Mesenchymal stem cell (in vitro differentiated cells and primary cell): ENCODE measurements around the gene DERL3.

Source experiments
- DNase-seq: peaks from one replicate; pipeline ENCODE4 v3.0.0-alpha.2; 2013
- H2AFZ ChIP-seq: one replicate; pipeline ENCODE4 v1.6.1; 2013; ENCODE audit warnings: low read depth, mild to moderate bottlenecking, control low read depth, inconsistent platforms, low read length, moderate library complexity
- H2AK5ac ChIP-seq: 2 replicates; pipeline ENCODE4 v1.6.1; 2013; ENCODE audit warnings: low read length, moderate library complexity, mild to moderate bottlenecking, inconsistent platforms; ENCODE audit not compliant: severe bottlenecking
- H2BK120ac ChIP-seq: one replicate; pipeline ENCODE4 v1.6.1; 2013; ENCODE audit warnings: low read depth, mild to moderate bottlenecking, inconsistent platforms, low read length, moderate library complexity
- H2BK12ac ChIP-seq, 2 experiments: one replicate each; pipeline ENCODE4 v1.6.1; 2013; ENCODE audit warnings: inconsistent platforms in 2 of 2, low read length in 2 of 2, mild to moderate bottlenecking in 2 of 2, moderate library complexity in 2 of 2, control low read depth in 1 of 2
- H2BK15ac ChIP-seq: one replicate; pipeline ENCODE4 v1.6.1; 2013; ENCODE audit warnings: mild to moderate bottlenecking, low read depth, inconsistent platforms; ENCODE audit not compliant: poor library complexity, severe bottlenecking
- H2BK5ac ChIP-seq: 2 replicates; pipeline ENCODE4 v1.6.1; 2013; ENCODE audit warnings: low read depth, mild to moderate bottlenecking, low read length, control low read depth, inconsistent platforms; ENCODE audit not compliant: poor library complexity, severe bottlenecking
- H3K14ac ChIP-seq, 2 experiments: one replicate each; pipeline ENCODE4 v1.6.1; 2013; ENCODE audit warnings: inconsistent platforms in 2 of 2, low read length in 2 of 2, control low read depth in 1 of 2, mild to moderate bottlenecking in 1 of 2, moderate library complexity in 1 of 2
- H3K18ac ChIP-seq, 2 experiments: one replicate each; pipeline ENCODE4 v1.6.1; 2013; ENCODE audit warnings: inconsistent platforms in 2 of 2, low read length in 2 of 2, control low read depth in 1 of 2, low read depth in 1 of 2, mild to moderate bottlenecking in 1 of 2
- H3K23ac ChIP-seq, 2 experiments: one replicate each; pipeline ENCODE4 v1.6.1; 2013; ENCODE audit warnings: inconsistent platforms in 2 of 2, low read length in 2 of 2, mild to moderate bottlenecking in 2 of 2, moderate library complexity in 2 of 2, control low read depth in 1 of 2
- H3K27ac ChIP-seq: 2 replicates; pipeline ENCODE4 v1.5.1; 2013; ENCODE audit warnings: mild to moderate bottlenecking, moderate library complexity, low read length, control low read depth, inconsistent platforms; ENCODE audit not compliant: poor library complexity, severe bottlenecking
- H3K27me3 ChIP-seq, 2 experiments: 2 replicates each; pipeline versions ENCODE4 v1.6.1 to v1.7.0; 2013; ENCODE audit warnings: low read length in 2 of 2, mild to moderate bottlenecking in 2 of 2, moderate library complexity in 2 of 2, control low read depth in 1 of 2, inconsistent platforms in 1 of 2; ENCODE audit not compliant: control insufficient read depth in 1 of 2, insufficient read depth in 1 of 2
- H3K36me3 ChIP-seq, 2 experiments: 2 replicates each; pipeline versions ENCODE4 v1.6.1 to v1.7.0; 2013; ENCODE audit warnings: low read length in 2 of 2, control low read depth in 1 of 2, inconsistent platforms in 1 of 2, low read depth in 1 of 2, mild to moderate bottlenecking in 1 of 2; ENCODE audit not compliant: insufficient read depth in 2 of 2, control insufficient read depth in 1 of 2
- H3K4ac ChIP-seq, 2 experiments: one replicate each; pipeline ENCODE4 v1.6.1; 2013; ENCODE audit warnings: inconsistent platforms in 2 of 2, low read length in 2 of 2, mild to moderate bottlenecking in 2 of 2, moderate library complexity in 2 of 2, control low read depth in 1 of 2, low read depth in 1 of 2
- H3K4me1 ChIP-seq: 2 replicates; pipeline ENCODE4 v1.6.1; 2013; ENCODE audit warnings: low read depth, low read length, control low read depth; ENCODE audit not compliant: control insufficient read depth, insufficient read depth
- H3K4me2 ChIP-seq: 2 replicates; pipeline ENCODE4 v1.6.1; 2013; ENCODE audit warnings: low read length, mild to moderate bottlenecking, inconsistent platforms; ENCODE audit not compliant: poor library complexity, severe bottlenecking
- H3K4me3 ChIP-seq, 2 experiments: 2 replicates each; pipeline versions ENCODE4 v1.5.1 to v1.7.0; 2013; ENCODE audit warnings: low read length in 2 of 2, mild to moderate bottlenecking in 2 of 2, control low read depth in 1 of 2, low read depth in 1 of 2; ENCODE audit not compliant: insufficient read depth in 1 of 2
- H3K79me1 ChIP-seq: replicated peaks from 2 replicates; pipeline ENCODE4 v1.6.1; 2013; ENCODE audit warnings: mild to moderate bottlenecking, control low read depth, low read length, inconsistent platforms; ENCODE audit not compliant: poor library complexity, severe bottlenecking
- H3K9ac ChIP-seq: 2 replicates; pipeline ENCODE4 v1.7.0; 2013; ENCODE audit warnings: mild to moderate bottlenecking, low read length, moderate library complexity
- H3K9me3 ChIP-seq: 2 replicates; pipeline ENCODE4 v1.7.0; 2013; ENCODE audit warnings: mild to moderate bottlenecking, low read length; ENCODE audit not compliant: control insufficient read depth
- H4K8ac ChIP-seq: one replicate; pipeline ENCODE4 v1.6.1; 2013; ENCODE audit warnings: inconsistent platforms, mild to moderate bottlenecking, low read length, moderate library complexity
- H4K91ac ChIP-seq: one replicate; pipeline ENCODE4 v1.6.1; 2013; ENCODE audit warnings: mild to moderate bottlenecking, low read length, inconsistent platforms
- WGBS: methylation state at CpG from one replicate; pipeline ENCODE4 v1.1.7; 2013; ENCODE audit warnings: mixed read lengths; 5-methylcytosine and 5-hydroxymethylcytosine counted together

Gene DERL3

GRCh38 chr22:23878219-23878618, 39.4 kb upstream of the DERL3 start:
- no peak for DNase-seq
- Histone ChIP-seq H2BK120ac (no peak overlapping the region), H3K4me2 (no peak overlapping the region), H3K18ac (no peak overlapping the region), H4K91ac (no peak overlapping the region), H3K27me3 (no peaks in the 10 kb centered on the region), H3K14ac (no peak overlapping the region), H2BK5ac (no peak overlapping the region), H3K4ac (no peak overlapping the region), H3K27ac (no peak overlapping the region), H3K4me3 (no peak overlapping the region), H2BK12ac (no peak overlapping the region), H2AFZ (no peak overlapping the region), H3K9me3 (no peaks in the 10 kb centered on the region), H3K23ac (no peak overlapping the region), H2AK5ac (no peak overlapping the region), H2BK15ac (no peak overlapping the region), H3K9ac (no peak overlapping the region), H3K79me1 (peaks cover 3% of the 10 kb centered on the region), H3K36me3 (peaks cover 23 to 57% of the 10 kb centered on the region in 2 experiments), H4K8ac (no peak overlapping the region), H3K4me1 (no peaks in the 10 kb centered on the region)
- WGBS = 96% methylated on average over 7 of the region's 7 CpGs

GRCh38 chr22:23877566-23877965, 38.8 kb upstream of the DERL3 start:
- Histone ChIP-seq H3K4me1 (no peaks in the 10 kb centered on the region), H3K4me2 (no peak overlapping the region), H3K9ac (no peak overlapping the region), H3K4me3 (no peak overlapping the region), H3K27ac (no peak overlapping the region), H3K36me3 (peaks cover 25 to 56% of the 10 kb centered on the region in 2 experiments), H3K23ac (no peak overlapping the region), H2BK15ac (no peak overlapping the region), H2BK5ac (no peak overlapping the region), H3K27me3 (no peaks in the 10 kb centered on the region), H4K8ac (no peak overlapping the region), H2AK5ac (no peak overlapping the region), H2BK120ac (no peak overlapping the region), H3K14ac (no peak overlapping the region), H2BK12ac (no peak overlapping the region), H3K4ac (no peak overlapping the region), H3K79me1 (peaks cover 3% of the 10 kb centered on the region), H3K18ac (no peak overlapping the region), H2AFZ (no peak overlapping the region), H4K91ac (no peak overlapping the region), H3K9me3 (no peaks in the 10 kb centered on the region)
- no peak for DNase-seq
- WGBS = 95% methylated on average over 8 of the region's 8 CpGs

- 92% methylated on average over 2 of the region's 2 CpGs for WGBS
- Histone ChIP-seq H2BK5ac (no peak overlapping the region), H3K4me1 (no peaks in the 10 kb centered on the region), H3K9me3 (no peaks in the 10 kb centered on the region), H3K9ac (no peak overlapping the region), H4K91ac (no peak overlapping the region), H2BK15ac (no peak overlapping the region), H3K27me3 (no peaks in the 10 kb centered on the region), H3K4me2 (no peak overlapping the region), H3K14ac (no peak overlapping the region), H3K18ac (no peak overlapping the region), H3K4me3 (no peak overlapping the region), H2BK120ac (no peak overlapping the region), H3K4ac (no peak overlapping the region), H3K79me1 (peaks cover 3% of the 10 kb centered on the region), H3K36me3 (peaks cover 26 to 46% of the 10 kb centered on the region in 2 experiments), H3K27ac (no peak overlapping the region), H4K8ac (no peak overlapping the region), H2AFZ (no peak overlapping the region), H3K23ac (no peak overlapping the region), H2BK12ac (no peak overlapping the region), H2AK5ac (no peak overlapping the region)
- no peak for DNase-seq
Measured at GRCh38 chr22:23875801-23876200, 37.0 kb upstream of the DERL3 start.

- Histone ChIP-seq H2BK12ac (no peak overlapping the region), H4K91ac (no peak overlapping the region), H3K14ac (no peak overlapping the region), H3K27ac (no peak overlapping the region), H3K79me1 (peaks cover 3% of the 10 kb centered on the region), H3K27me3 (no peaks in the 10 kb centered on the region), H3K23ac (no peak overlapping the region), H4K8ac (no peak overlapping the region), H3K9ac (no peak overlapping the region), H2AK5ac (no peak overlapping the region), H3K9me3 (no peaks in the 10 kb centered on the region), H3K36me3 (peaks cover 32 to 50% of the 10 kb centered on the region in 2 experiments), H2AFZ (no peak overlapping the region), H3K4ac (no peak overlapping the region), H3K4me3 (no peak overlapping the region), H2BK120ac (no peak overlapping the region), H2BK5ac (no peak overlapping the region), H2BK15ac (no peak overlapping the region), H3K18ac (no peak overlapping the region), H3K4me1 (no peaks in the 10 kb centered on the region), H3K4me2 (no peak overlapping the region)
- 92% methylated on average over 3 of the region's 4 CpGs for WGBS
- no peak for DNase-seq
Measured at GRCh38 chr22:23874871-23875270, 36.1 kb upstream of the DERL3 start.
